Hepatocyte (in vitro differentiated cells): ENCODE results near the gene KCNJ8. TPM values are rescaled to one million over a fixed set of nuclear protein-coding genes. Genes with fewer than 3 reads are reported as not detected.
A peak's percentile ranks its signal among the peaks of the same experiment; 100 is the strongest.

ENCODE experiments used
- DNase-seq: peaks from one replicate; pipeline ENCODE4 v3.0.0-alpha.2; 2016; ENCODE audit warnings: low spot score
- H2AFZ ChIP-seq: fragments of 200-600 bp; sonication (generic); 2 replicates; pipeline ENCODE4 v1.6.0; 2016; ENCODE audit warnings: antibody characterized with exemption, mild to moderate bottlenecking
- H3K27ac ChIP-seq: fragments of 200-600 bp; sonication (generic); 2 replicates; pipeline ENCODE4 v1.5.1; 2016; ENCODE audit warnings: mild to moderate bottlenecking
- H3K27me3 ChIP-seq: fragments of 200-600 bp; sonication (generic); 2 replicates; pipeline ENCODE4 v1.6.1; 2016
- H3K36me3 ChIP-seq: fragments of 200-600 bp; sonication (generic); replicated peaks from 2 replicates; pipeline ENCODE4 v1.5.1; 2016; ENCODE audit warnings: low read depth; ENCODE audit not compliant: insufficient read depth
- H3K4me1 ChIP-seq: fragments of 200-600 bp; sonication (generic); 2 replicates; pipeline ENCODE4 v1.5.1; 2016; ENCODE audit warnings: mild to moderate bottlenecking, moderate library complexity; ENCODE audit not compliant: insufficient read depth
- H3K4me2 ChIP-seq: fragments of 200-600 bp; sonication (generic); 2 replicates; pipeline ENCODE4 v1.6.0; 2016
- H3K4me3 ChIP-seq: fragments of 200-600 bp; sonication (generic); 2 replicates; pipeline ENCODE4 v1.5.1; 2016; ENCODE audit warnings: mild to moderate bottlenecking
- H3K79me2 ChIP-seq: fragments of 200-600 bp; sonication (generic); 2 replicates; pipeline ENCODE4 v1.6.0; 2017; ENCODE audit warnings: mild to moderate bottlenecking
- H3K9me2 ChIP-seq: fragments of 200-600 bp; sonication (generic); replicated peaks from 2 replicates; pipeline ENCODE4 v1.6.0; 2017; ENCODE audit warnings: mild to moderate bottlenecking; ENCODE audit not compliant: insufficient read depth
- H3K9me3 ChIP-seq: fragments of 200-600 bp; sonication (generic); 2 replicates; pipeline ENCODE4 v1.5.1; 2016; ENCODE audit warnings: low read depth, mild to moderate bottlenecking
- H4K20me1 ChIP-seq: fragments of 200-600 bp; sonication (generic); 2 replicates; pipeline ENCODE4 v1.6.0; 2016; ENCODE audit warnings: mild to moderate bottlenecking; ENCODE audit not compliant: insufficient read depth, poor library complexity, severe bottlenecking
- CTCF ChIP-seq: fragments of 200-600 bp; sonication (generic); IDR thresholded peaks from 2 replicates; pipeline ENCODE4 v1.5.1; 2016; ENCODE audit warnings: antibody characterized with exemption, mild to moderate bottlenecking; ENCODE audit not compliant: poor library complexity
- EZH2 ChIP-seq: fragments of 200-600 bp; sonication (generic); IDR thresholded peaks from 2 replicates; pipeline ENCODE4 v1.6.1; 2016; ENCODE audit warnings: antibody characterized with exemption, mild to moderate bottlenecking, borderline replicate concordance
- EZH2phosphoT487 ChIP-seq: fragments of 200-600 bp; sonication (generic); IDR thresholded peaks from one replicate; pipeline ENCODE4 v1.6.1; 2018; ENCODE audit warnings: antibody characterized with exemption, mild to moderate bottlenecking, low read depth, moderate library complexity; ENCODE audit not compliant: unreplicated experiment, severe bottlenecking
- WGBS: methylation state at CpG from one replicate; pipeline ENCODE4 v1.1.6; 2016; ENCODE audit warnings: low lambda C conversion rate; ENCODE audit errors: missing lambda C conversion rate; 5-methylcytosine and 5-hydroxymethylcytosine counted together
- polyA plus RNA-seq: library from polyadenylated mRNA; unstranded; fragments of >200 nt; fragmentation: Nextera tagmentation; extraction: Ambion mirVana; gene quantifications from 2 replicates; pipeline ENCODE4 v1.2.1, GENCODE V29; 2016
- total RNA-seq: library from RNA; depleted of rRNA; stranded (reverse); fragments of >200 nt; gene quantifications from 2 replicates; pipeline ENCODE4 v1.2.3, GENCODE V29; 2014

KCNJ8 gene
- 37.3 and 48.3 TPM in 2 replicates for total RNA-seq
- polyA plus RNA-seq: 12.0 and 15.8 TPM in 2 replicates

GRCh38 chr12:21774358-21775132 is at the start of gene KCNJ8:
Gene KCNJ8 (minus strand): TSS chr12:21774706. CDS start chr12:21773616, 1,090 bp downstream.
- no peaks in the 10 kb centered on the region for H3K79me2 ChIP-seq
- WGBS: 1% methylated on average over 41 of the region's 49 CpGs
- no peak for TF ChIP-seq EZH2
- TF ChIP-seq EZH2phosphoT487: no peak
- TF ChIP-seq CTCF: no peak
- H3K4me3 ChIP-seq: peak within 1 kb of the TSS; percentile 86
- no peaks in the 10 kb centered on the region for H4K20me1 ChIP-seq
- peak within 1 kb of the TSS; percentile 63 for H3K27ac ChIP-seq
- no peaks in the 10 kb centered on the region for H3K36me3 ChIP-seq
- H3K4me2 ChIP-seq: peak within 1 kb of the TSS; percentile 90
- no peaks in the 10 kb centered on the region for H3K9me2 ChIP-seq
- no peaks in the 10 kb centered on the region for H3K9me3 ChIP-seq
- H3K27me3 ChIP-seq: peaks cover 5% of the 10 kb centered on the region
- peak within 1 kb of the TSS; percentile 83 for H2AFZ ChIP-seq
- peak; percentile 62 for DNase-seq
- H3K4me1 ChIP-seq: peaks cover 3% of the 10 kb centered on the region

GRCh38 chr12:21823581-21823980 is 49.1 kb upstream of the KCNJ8 start:
- Histone ChIP-seq H3K27me3 (no peaks in the 10 kb centered on the region), H3K9me3 (no peaks in the 10 kb centered on the region), H3K4me1 (peaks cover 18% of the 10 kb centered on the region), H3K79me2 (no peaks in the 10 kb centered on the region), H3K4me3 (no peak overlapping the region), H3K27ac (peak overlapping the region; percentile 50), H2AFZ (no peak overlapping the region), H4K20me1 (no peaks in the 10 kb centered on the region), H3K9me2 (no peaks in the 10 kb centered on the region), H3K36me3 (no peaks in the 10 kb centered on the region), H3K4me2 (no peak overlapping the region)
- no peak for DNase-seq
- WGBS: 91% methylated on average over 8 of the region's 8 CpGs
- TF ChIP-seq EZH2phosphoT487 (no peak), EZH2 (no peak), CTCF (no peak)

- DNase-seq: peak; percentile 29
- Histone ChIP-seq H3K27me3 (no peaks in the 10 kb centered on the region), H3K4me3 (no peak overlapping the region), H3K4me2 (peak overlapping the region; percentile 25), H3K79me2 (no peaks in the 10 kb centered on the region), H4K20me1 (no peaks in the 10 kb centered on the region), H3K9me2 (no peaks in the 10 kb centered on the region), H3K9me3 (no peaks in the 10 kb centered on the region), H2AFZ (no peak overlapping the region), H3K36me3 (no peaks in the 10 kb centered on the region), H3K27ac (peak overlapping the region; percentile 58), H3K4me1 (peaks cover 20% of the 10 kb centered on the region)
- no peak for TF ChIP-seq EZH2phosphoT487
- TF ChIP-seq CTCF: no peak
These were observed 45.2 kb upstream of the KCNJ8 start for GRCh38 chr12:21819678-21820077.
